HEK293 (cell line): ENCODE data around the gene CD300E.

ENCODE experiments used
- CTCF ChIA-PET: fragments of 350-600 bp; formaldehyde crosslinking; extraction: SDS; loops from one replicate; lab custom pipeline; 2021; ENCODE audit warnings: antibody characterized with exemption; lab: Yijun Ruan, JAX
- POLR2A ChIA-PET: fragments of 300-600 bp; formaldehyde crosslinking; extraction: SDS; loops from one replicate; lab custom pipeline; 2020; ENCODE audit warnings: antibody characterized with exemption, inconsistent platforms; lab: Yijun Ruan, JAX
- H3K27ac ChIP-seq: fragments of 200-500 bp; sonication (Bioruptor generic); 2 replicates; pipeline ENCODE4 v1.5.1; 2014; ENCODE audit warnings: low read depth, low read length, control low read depth, inconsistent platforms; ENCODE audit errors: extremely low read depth
- H3K36me3 ChIP-seq, 2 experiments: fragments of 200-500 bp in 1 of 2; sonication (Bioruptor generic) in 1 of 2; 1 replicate in 1 of 2; 2 replicates in 1 of 2; pipeline ENCODE4 v1.5.1; 2014 to 2017; ENCODE audit warnings: inconsistent platforms in 2 of 2, low read length in 2 of 2; ENCODE audit not compliant: control insufficient read depth in 2 of 2, insufficient read depth in 1 of 2
- H3K4me1 ChIP-seq: fragments of 200-500 bp; sonication (Bioruptor generic); 2 replicates; pipeline ENCODE4 v1.5.1; 2014; ENCODE audit warnings: mild to moderate bottlenecking, low read length, inconsistent platforms; ENCODE audit not compliant: control insufficient read depth, insufficient read depth
- H3K4me3 ChIP-seq: 2 replicates; pipeline ENCODE4 v1.5.1; 2011; ENCODE audit warnings: low read depth, mild to moderate bottlenecking, control low read depth, low read length, moderate library complexity
- H3K9me3 ChIP-seq: fragments of 200-500 bp; sonication (Bioruptor generic); 2 replicates; pipeline ENCODE4 v1.5.1; 2014; ENCODE audit warnings: low read depth, low read length, inconsistent platforms; ENCODE audit not compliant: control insufficient read depth, insufficient read depth
- HOXD13 ChIP-seq: sonication (generic); formaldehyde crosslinking; IDR thresholded peaks from 2 replicates; pipeline ENCODE4 v1.8.0; 2022; ENCODE audit warnings: missing genetic modification reagents, borderline replicate concordance
- KLF7 ChIP-seq: fragments of 450-650 bp; formaldehyde crosslinking; IDR thresholded peaks from 2 replicates; pipeline ENCODE4 v1.5.1; 2016; ENCODE audit warnings: missing biosample characterization, missing genetic modification characterization, borderline replicate concordance
- OSR2 ChIP-seq: fragments of 450-650 bp; formaldehyde crosslinking; IDR thresholded peaks from 2 replicates; pipeline ENCODE4 v1.5.1; 2016; ENCODE audit warnings: missing biosample characterization, missing genetic modification characterization
- PRDM6 ChIP-seq: fragments of 450-650 bp; formaldehyde crosslinking; IDR thresholded peaks from 2 replicates; pipeline ENCODE4 v1.5.1; 2017; ENCODE audit warnings: missing biosample characterization, missing genetic modification characterization
- ZBTB49 ChIP-seq: fragments of 450-650 bp; formaldehyde crosslinking; IDR thresholded peaks from 2 replicates; pipeline ENCODE4 v1.5.1; 2016; ENCODE audit warnings: missing biosample characterization, missing genetic modification characterization, low read depth
- ZBTB7A ChIP-seq: fragments of 450-650 bp; formaldehyde crosslinking; IDR thresholded peaks from 2 replicates; pipeline ENCODE4 v1.5.1; 2016; ENCODE audit warnings: low read depth, missing biosample characterization, missing genetic modification characterization
- ZEB2 ChIP-seq: fragments of 450-650 bp; formaldehyde crosslinking; IDR thresholded peaks from 2 replicates; pipeline ENCODE4 v1.5.1; 2016; ENCODE audit warnings: missing biosample characterization, missing genetic modification characterization
- ZFP37 ChIP-seq: fragments of 450-650 bp; formaldehyde crosslinking; IDR thresholded peaks from 2 replicates; pipeline ENCODE4 v1.5.1; 2016; ENCODE audit warnings: missing biosample characterization, missing genetic modification characterization
- ZNF16 ChIP-seq: fragments of 450-650 bp; formaldehyde crosslinking; IDR thresholded peaks from 2 replicates; pipeline ENCODE4 v1.5.1; 2016; ENCODE audit warnings: low read depth, missing biosample characterization, missing genetic modification characterization
- ZNF175 ChIP-seq: fragments of 450-650 bp; formaldehyde crosslinking; IDR thresholded peaks from 2 replicates; pipeline ENCODE4 v1.5.1; 2016; ENCODE audit warnings: missing biosample characterization, missing genetic modification characterization
- ZNF2 ChIP-seq: fragments of 450-650 bp; formaldehyde crosslinking; IDR thresholded peaks from 2 replicates; pipeline ENCODE4 v1.5.1; 2016; ENCODE audit warnings: missing biosample characterization, missing genetic modification characterization
- ZNF266 ChIP-seq: fragments of 450-650 bp; formaldehyde crosslinking; IDR thresholded peaks from 2 replicates; pipeline ENCODE4 v1.5.1; 2016; ENCODE audit warnings: missing biosample characterization, missing genetic modification characterization, low read depth
- ZNF560 ChIP-seq: fragments of 450-650 bp; formaldehyde crosslinking; IDR thresholded peaks from 2 replicates; pipeline ENCODE4 v1.5.1; 2017; ENCODE audit warnings: missing biosample characterization, missing genetic modification characterization, borderline replicate concordance
- ZNF660 ChIP-seq: fragments of 450-650 bp; IDR thresholded peaks from 2 replicates; pipeline ENCODE4 v1.5.1; 2018; ENCODE audit warnings: missing biosample characterization, mild to moderate bottlenecking, missing genetic modification characterization
- ZNF677 ChIP-seq: fragments of 450-650 bp; IDR thresholded peaks from 2 replicates; pipeline ENCODE4 v1.5.0; 2018; ENCODE audit warnings: missing biosample characterization, mild to moderate bottlenecking, missing genetic modification characterization, moderate library complexity
- ZNF692 ChIP-seq: fragments of 450-650 bp; formaldehyde crosslinking; IDR thresholded peaks from 2 replicates; pipeline ENCODE4 v1.5.1; 2016; ENCODE audit warnings: missing biosample characterization, missing genetic modification characterization
- ZNF701 ChIP-seq: fragments of 450-650 bp; formaldehyde crosslinking; IDR thresholded peaks from 2 replicates; pipeline ENCODE4 v1.5.1; 2016; ENCODE audit warnings: missing biosample characterization, missing genetic modification characterization
- ZNF843 ChIP-seq: fragments of 450-650 bp; formaldehyde crosslinking; IDR thresholded peaks from 2 replicates; pipeline ENCODE4 v1.5.1; 2016; ENCODE audit warnings: missing biosample characterization, missing genetic modification characterization
- TF ChIP-seq, protein P1 (sequence below): fragments of 450-650 bp; formaldehyde crosslinking; IDR thresholded peaks from 2 replicates; pipeline ENCODE4 v1.5.1; 2016; ENCODE audit warnings: missing biosample characterization, missing genetic modification characterization, borderline replicate concordance

The CD300E gene

DNA sequence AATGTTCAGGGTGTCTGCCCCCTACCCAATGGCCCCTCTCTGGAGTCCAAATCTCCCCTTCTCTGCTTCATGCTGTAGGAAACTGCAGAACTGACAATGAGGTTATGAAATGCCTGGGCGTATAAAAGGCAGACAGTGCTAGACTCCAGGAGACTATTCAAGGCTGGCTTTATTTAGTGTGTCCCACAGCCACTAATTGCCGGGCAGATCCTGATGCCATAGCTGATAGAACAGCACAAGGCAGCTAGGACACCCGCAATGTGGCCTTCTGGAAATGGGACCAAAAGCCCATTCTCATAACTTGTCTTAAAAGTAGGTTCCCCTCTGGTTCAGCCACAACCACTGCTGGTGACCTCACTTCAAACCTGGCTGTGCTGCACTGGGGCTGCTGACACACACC is 28.5 kb upstream of the CD300E start:
- Histone ChIP-seq H3K4me1 (no peaks in the 10 kb centered on the region), H3K4me3 (no peak overlapping the region), H3K27ac (no peak overlapping the region), H3K36me3 (no peaks in the 10 kb centered on the region), H3K9me3 (no peaks in the 10 kb centered on the region)
- ChIA-PET CTCF (interaction anchor here (0.6 kb wide), 2 partner anchors 23 to 93 kb away, joined by 3 read pairs; no protein-coding TSS in a partner anchor), POLR2A (no interaction called here)
- no peak for TF ChIP-seq OSR2 (tag by site-specific recombination)
- TF ChIP-seq KLF7 (tag by site-specific recombination), result no peak
- TF ChIP-seq ZNF843 (tag by site-specific recombination), result no peak

- POLR2A ChIA-PET, result no interaction called here
- no peak overlapping the region for H3K27ac ChIP-seq
- no peak overlapping the region for H3K4me3 ChIP-seq
- CTCF ChIA-PET, result interaction anchor here (3.9 kb wide), 1 partner anchor 8 kb away, joined by 21 read pairs; no protein-coding TSS in a partner anchor
- TF ChIP-seq PRDM6 (no peak), ZNF692 (tag by site-specific recombination) (no peak), ZNF560 (tag by site-specific recombination) (no peak), ZNF660 (no peak)
- TF ChIP-seq, protein P1, sequence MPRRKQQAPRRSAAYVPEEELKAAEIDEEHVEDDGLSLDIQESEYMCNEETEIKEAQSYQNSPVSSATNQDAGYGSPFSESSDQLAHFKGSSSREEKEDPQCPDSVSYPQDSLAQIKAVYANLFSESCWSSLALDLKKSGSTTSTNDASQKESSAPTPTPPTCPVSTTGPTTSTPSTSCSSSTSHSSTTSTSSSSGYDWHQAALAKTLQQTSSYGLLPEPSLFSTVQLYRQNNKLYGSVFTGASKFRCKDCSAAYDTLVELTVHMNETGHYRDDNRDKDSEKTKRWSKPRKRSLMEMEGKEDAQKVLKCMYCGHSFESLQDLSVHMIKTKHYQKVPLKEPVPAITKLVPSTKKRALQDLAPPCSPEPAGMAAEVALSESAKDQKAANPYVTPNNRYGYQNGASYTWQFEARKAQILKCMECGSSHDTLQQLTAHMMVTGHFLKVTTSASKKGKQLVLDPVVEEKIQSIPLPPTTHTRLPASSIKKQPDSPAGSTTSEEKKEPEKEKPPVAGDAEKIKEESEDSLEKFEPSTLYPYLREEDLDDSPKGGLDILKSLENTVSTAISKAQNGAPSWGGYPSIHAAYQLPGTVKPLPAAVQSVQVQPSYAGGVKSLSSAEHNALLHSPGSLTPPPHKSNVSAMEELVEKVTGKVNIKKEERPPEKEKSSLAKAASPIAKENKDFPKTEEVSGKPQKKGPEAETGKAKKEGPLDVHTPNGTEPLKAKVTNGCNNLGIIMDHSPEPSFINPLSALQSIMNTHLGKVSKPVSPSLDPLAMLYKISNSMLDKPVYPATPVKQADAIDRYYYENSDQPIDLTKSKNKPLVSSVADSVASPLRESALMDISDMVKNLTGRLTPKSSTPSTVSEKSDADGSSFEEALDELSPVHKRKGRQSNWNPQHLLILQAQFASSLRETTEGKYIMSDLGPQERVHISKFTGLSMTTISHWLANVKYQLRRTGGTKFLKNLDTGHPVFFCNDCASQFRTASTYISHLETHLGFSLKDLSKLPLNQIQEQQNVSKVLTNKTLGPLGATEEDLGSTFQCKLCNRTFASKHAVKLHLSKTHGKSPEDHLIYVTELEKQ (tag by site-specific recombination), result no peak
- no peaks in the 10 kb centered on the region for H3K9me3 ChIP-seq
- H3K36me3 ChIP-seq, result no peaks in the 10 kb centered on the region
- no peaks in the 10 kb centered on the region for H3K4me1 ChIP-seq
Measured at GRCh38 chr17:74649909-74650308, 26.4 kb upstream of the CD300E start.

DNA sequence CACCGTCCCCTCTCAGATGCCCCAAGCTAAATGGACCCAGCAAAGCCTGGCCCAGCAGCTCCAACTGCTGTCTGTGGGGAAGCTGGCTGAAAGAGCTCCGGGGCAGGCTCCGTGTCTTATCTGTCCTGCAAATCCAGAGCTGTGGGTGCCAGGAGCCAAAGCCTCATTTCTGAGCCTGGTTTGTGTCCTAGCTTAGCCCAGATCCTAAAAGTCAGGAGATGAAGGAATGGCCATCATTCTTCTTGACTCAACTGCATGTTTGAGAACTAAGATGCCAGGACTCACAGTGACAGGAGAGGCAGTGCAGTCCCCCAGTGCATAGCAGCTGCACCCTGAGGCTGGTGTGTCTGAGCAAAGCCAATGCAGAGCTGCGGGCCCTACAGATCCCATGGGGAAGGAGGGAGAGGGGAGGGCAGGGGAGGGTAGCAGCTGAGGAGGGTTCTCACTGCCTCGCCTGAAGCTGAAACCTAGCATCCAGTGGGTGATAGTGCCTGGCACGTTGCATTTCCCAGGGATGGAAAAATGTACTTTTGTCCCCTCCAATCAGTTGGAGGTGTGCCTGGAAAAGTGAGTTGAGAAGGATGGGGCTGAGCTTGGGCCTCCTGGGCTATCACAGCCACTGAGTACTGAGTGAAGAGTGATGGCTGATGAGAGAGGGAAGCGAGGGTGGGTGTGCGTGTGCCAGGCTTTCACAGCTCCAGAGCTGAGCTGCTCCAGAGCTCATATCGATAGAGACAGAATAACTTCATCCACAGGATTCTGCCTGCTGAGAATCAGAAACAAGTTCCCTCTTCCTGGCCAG is 24.5 kb upstream of the CD300E start:
- Histone ChIP-seq H3K27ac (no peak overlapping the region), H3K9me3 (no peaks in the 10 kb centered on the region), H3K36me3 (no peaks in the 10 kb centered on the region)
- CTCF ChIA-PET, result interaction anchor here (0.7 to 3.9 kb wide), 4 partner anchors 9 to 82 kb away, joined by 3 to 21 read pairs (median 4); no protein-coding TSS in a partner anchor
- POLR2A ChIA-PET, result interaction anchor here (0.6 kb wide), 1 partner anchor 71 kb away, joined by 3 read pairs; no protein-coding TSS in a partner anchor
- TF ChIP-seq ZNF701 (tag by site-specific recombination), result no peak
- no peak for TF ChIP-seq ZBTB7A
- TF ChIP-seq ZBTB49 (tag by site-specific recombination), result no peak
- no peak for TF ChIP-seq ZNF2 (tag by site-specific recombination)
- no peak for TF ChIP-seq ZNF677 (tag by site-specific recombination)
- TF ChIP-seq ZNF16 (tag by site-specific recombination), result no peak
- TF ChIP-seq HOXD13 (CRISPR knock-in tag), result no peak
- no peak for TF ChIP-seq ZNF266
- no peak for TF ChIP-seq ZFP37 (tag by site-specific recombination)
- no peak for TF ChIP-seq ZNF175 (tag by site-specific recombination)
- TF ChIP-seq ZEB2 (tag by site-specific recombination), result no peak
- TF ChIP-seq, all 188 proteins: peak for 0
- Histone ChIP-seq H3K4me1 (no peaks in the 10 kb centered on the region), H3K4me3 (no peak overlapping the region)
